GM21360 (cell line): ENCODE data around the gene PTN.

ENCODE experiments used
- ATAC-seq: cut with Tn5 transposase; IDR thresholded peaks from one replicate; pipeline ENCODE4 v1.9.1; 2021; ENCODE audit warnings: mild to moderate bottlenecking, moderate library complexity; ENCODE audit not compliant: unreplicated experiment

Gene PTN, protein sequence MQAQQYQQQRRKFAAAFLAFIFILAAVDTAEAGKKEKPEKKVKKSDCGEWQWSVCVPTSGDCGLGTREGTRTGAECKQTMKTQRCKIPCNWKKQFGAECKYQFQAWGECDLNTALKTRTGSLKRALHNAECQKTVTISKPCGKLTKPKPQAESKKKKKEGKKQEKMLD

DNA sequence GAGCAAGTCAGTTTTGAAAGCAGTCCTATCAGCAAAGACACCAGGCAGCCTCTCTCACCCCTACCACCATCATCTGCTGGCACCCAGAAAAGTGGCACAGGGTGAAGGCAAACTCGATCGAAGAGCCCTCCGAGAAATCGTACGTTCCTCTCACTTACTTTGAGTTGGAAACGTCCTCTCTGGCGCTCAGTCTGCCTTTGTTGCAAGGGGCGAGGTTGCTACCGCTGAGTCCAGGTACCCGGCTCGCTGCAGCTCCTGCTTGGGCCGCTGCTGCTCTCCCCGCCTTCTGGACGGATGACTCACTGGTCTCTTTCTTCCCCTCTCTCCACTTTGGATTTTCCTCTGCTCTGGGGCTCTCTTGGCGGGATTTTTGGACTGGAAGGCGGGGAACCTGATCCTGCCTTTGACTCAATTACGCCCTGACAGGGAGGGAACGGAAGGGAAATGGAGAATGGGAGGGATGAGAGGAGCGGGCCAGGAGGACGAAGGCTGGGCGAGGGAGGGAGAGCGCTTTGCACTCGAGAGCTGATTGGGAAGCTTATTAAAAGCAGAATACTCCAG lies at the start of gene PTN:
PTN (minus strand) TSS at position 453 of the 561 bp plus-strand sequence. CDS start 88,760 bp downstream, outside the sequence.
- no peak for ATAC-seq

DNA sequence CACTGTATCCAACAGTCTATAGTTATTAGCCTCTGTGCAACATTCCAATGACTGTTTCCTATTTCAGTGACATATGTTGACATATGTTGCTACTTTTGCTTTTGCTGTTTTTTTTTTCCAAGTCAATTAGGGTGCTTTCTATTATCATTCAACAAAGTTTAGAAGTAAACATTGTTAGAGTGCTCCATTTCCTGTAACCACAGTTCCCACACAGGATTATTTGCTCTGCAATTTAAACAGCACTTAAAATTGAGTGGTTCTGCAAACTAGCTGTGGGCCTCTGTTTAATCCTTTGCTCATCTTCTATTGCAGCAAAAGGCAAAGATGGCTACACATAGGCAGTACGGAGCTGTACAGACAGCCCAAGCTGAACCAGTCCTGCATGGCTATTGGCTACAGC lies 46.5 kb upstream of the PTN start:
- no peak for ATAC-seq

DNA sequence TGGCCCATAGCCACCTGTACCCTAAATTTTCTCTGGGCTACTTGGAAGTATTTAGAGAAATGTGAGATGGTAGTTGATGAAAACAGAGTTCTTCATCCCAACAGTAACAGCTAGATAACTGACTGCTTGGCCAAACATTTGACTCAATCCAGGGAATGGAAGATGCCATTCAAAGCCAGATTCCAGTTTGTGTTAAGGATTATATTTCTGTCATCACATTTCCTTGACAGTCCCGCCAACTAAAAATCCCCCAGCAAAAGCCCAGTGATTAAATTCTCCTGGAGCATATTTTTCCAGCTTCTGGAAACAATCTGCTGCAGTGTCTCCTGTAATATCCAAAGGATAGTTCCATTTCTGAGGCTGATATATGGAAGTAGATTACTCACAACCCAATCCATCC lies 45.4 kb upstream of the PTN start:
- ATAC-seq, result no peak

DNA sequence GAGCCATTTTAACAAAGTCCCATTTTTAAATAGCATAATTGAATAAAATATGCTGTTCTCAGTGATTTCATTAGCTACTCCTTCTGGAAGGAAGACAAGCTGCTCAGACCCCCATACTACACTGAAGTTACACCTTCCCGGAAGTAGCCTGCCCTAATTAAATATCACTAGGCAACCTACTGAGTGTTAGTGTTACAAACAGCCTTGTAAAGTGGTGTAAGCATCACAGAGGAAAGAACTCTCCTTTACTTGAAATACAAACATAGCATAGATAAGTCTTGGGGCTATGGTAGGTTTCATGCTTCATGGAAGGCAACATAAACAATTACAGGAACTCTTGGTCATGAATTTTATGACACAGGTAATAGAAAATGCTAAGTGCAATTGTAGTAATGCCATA lies 43.4 kb upstream of the PTN start:
- no peak for ATAC-seq

DNA sequence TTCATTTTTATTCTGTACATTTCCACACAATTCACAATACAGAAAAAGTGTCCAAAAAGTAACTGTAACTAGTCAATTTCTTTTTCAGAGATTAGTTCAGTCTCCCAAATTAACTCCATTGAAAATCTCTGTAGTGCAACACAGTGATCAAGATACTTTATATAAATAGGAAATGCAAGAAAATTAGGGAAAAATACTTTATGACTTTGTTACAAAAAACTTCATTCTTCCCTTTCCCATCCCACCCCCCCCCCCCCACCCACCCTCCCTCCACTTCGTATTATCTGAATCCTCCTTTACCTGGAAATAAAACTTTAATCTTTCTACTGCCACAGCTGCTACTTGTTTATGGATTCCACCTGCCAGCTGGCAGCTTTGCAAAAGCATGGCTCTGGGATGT lies 37.5 kb upstream of the PTN start:
- no peak for ATAC-seq

DNA sequence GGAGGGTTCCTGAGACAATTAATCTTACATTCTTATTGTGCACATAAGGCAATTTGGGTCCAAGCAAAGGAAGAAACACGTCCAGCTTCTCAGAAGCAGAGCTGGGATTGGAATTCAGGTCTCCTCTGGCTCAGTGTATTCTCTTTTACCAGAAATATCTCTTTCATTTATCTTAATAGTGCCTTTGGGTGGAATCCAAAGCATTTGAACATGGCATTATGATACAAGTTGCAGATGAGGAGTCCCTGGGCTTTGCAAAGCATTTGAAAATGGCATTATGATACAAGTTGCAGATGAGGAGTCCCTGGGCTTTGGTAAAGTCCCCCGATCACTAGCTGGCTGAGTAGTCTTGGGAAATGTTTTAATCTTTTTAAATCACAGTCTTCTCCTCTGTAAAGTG lies 30.0 kb upstream of the PTN start:
- ATAC-seq, result no peak

DNA sequence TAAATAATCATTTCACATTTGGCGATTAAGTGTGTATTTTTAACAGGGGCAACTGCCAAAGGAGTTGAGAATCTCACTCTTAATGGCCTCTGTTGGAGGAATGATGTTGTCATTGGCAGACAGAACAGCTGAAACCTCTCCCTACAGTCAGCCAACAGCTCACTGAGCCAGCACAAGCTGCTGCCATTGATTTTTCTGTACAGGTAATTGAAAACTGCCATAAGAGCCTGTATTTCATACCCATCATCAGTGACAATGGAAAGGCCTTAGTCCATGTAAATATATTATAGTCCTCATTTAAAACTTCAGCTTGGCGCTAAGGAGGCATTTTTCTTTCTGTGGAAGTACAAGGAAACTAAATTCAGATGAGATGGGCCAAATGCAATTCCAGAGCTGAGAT lies 28.1 kb upstream of the PTN start:
- ATAC-seq, result no peak

DNA sequence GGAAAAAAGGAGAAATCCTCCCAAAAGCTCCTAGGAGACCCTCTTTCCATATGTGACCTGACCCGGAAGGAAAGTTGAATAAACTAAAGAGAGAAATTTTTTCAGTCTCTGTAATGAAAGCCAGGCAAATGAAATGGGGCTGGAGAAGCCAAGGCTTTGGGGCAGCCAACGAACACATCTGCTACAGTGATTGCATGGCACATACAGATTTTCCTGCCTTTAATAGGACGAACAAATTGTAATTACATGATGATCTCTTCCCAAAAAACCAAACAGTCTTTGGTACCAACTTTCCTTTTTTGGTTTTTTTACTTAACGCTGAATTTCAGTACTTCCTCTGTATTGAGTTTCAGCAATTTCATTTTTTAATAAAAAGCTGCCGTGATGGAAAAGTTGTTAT lies 23.5 kb upstream of the PTN start:
- ATAC-seq, result no peak

DNA sequence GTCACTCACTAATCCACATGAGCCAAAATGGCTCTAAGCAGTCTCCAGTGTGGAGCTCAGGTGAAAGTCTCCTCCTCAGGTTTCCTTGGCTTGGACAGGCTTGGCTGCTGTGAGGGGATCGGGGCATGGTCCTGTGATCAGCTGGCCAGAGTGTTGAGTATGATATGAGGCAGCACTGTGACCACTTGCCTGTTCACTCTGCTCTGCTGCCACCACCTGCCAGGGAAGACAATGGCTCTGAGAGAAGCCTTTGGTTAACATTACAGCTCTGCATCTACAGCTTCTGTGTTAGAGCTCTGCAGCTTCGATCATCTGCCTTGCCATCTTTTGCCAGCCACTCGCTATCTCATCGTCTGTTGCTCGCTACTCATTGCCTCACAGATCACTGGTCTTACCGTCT lies 20.1 kb upstream of the PTN start:
- no peak for ATAC-seq

DNA sequence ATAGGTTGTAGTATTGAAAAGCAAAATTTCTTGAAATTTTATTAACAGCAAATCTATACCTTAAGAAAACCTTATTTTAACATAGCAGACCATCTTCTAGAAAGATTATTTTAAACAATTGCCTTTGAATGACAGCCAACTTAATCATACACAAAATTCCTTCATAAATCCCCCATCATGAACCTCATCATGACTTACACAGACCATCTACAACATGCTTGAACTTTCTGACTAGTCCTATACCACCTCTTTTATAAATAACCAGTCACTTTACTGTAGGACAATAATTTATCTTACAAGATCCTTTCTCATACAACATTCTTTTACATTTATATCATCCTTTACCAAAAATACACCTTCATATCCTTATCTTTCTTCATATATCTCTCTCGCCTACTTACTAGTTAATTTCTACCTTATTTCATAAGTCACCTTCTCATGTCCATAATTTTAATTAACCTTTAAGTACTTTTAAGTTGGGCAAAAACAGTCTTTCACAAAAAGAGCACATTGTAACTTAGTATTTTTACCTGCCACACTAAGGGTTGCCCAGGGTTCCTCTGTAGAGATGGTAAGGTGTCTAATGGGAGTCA lies 16.6 kb upstream of the PTN start:
- no peak for ATAC-seq

DNA sequence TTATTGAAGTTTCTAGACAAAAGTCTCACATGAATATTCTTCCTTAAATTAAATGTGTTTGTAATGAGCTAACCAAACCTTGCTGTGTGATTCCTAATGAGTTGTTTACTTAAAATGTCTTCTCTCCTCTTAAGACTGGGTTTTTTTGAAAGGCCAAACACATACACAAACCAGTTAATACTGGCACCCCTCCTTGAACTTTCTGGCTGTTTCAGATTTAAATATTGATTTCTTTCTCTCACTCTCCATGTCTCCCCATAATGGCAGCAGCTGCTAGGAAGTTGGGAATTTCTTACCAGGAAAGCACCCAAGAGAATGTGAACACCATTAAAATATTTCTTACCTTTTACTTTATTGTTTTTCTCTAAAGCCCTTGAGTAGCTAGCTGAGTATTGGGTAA lies 11.4 kb upstream of the PTN start:
- ATAC-seq, result no peak

DNA sequence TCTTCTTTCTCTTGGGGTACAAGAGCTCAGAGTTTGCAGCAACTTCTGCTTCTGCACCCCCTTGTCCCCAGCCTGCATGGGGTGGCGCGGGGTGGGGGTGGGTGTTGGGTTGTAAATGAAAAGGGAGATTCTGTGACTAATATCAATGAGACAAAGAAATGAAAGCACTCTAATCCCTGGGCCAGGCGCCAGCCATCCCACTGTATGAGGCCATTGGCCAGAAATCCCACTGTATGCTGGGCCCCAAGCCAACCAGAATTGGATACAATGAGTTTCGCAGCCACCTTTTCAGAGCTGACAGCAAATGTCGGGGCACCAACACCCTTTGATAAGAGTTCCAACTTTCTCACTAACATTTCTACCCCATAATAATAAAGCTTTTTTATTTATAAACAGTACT lies 10.9 kb upstream of the PTN start:
- ATAC-seq, result no peak

DNA sequence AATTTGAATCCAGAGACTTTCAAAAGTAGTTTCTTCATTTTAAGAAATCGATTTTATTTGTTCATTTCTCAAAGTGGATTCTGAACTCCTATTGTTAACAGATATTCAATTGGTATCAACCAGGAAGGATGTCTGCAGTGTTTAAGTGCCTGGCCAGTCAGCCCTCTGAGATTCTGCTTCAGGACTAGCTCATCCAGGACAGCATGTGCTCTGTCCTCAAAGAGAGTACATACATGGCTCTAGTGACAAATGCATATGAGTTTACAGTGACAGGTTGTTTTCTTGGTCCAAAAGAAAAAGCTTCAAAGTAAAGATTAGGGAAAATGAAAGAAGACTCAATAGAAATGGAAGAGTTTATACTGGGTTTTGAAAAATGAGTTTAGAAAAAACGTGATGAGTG lies 8.4 kb upstream of the PTN start:
- ATAC-seq, result no peak

DNA sequence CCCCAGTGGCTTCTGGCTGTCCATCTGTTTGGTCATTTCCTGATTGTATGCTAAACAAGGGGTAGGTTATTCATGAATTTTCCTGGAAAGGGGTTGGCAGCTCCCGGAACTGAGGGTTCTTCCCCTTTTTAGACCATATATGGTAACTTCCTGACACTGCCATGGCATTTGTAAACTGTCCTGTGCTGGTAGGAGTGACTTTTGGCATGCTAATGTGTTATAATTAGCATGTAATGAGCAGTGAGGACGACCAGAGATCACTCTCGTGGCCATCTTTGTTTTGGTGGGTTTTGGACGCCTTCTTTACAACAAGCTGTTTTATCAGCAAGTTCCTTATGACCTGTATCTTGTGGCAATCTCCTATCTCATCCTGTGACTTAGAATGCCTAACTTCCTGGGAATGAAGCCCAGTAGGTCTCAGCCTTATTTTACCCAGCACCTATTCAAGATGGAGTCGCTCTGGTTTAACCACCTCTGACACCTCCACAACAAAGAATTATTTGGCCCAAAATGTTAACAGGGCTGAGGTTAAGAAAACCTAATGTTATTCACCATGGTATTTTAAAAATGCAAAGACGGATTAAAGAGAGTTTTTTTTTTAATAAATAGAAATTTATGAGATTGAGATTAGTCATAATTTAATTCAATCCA lies 2.4 kb upstream of the PTN start:
- no peak for ATAC-seq

DNA sequence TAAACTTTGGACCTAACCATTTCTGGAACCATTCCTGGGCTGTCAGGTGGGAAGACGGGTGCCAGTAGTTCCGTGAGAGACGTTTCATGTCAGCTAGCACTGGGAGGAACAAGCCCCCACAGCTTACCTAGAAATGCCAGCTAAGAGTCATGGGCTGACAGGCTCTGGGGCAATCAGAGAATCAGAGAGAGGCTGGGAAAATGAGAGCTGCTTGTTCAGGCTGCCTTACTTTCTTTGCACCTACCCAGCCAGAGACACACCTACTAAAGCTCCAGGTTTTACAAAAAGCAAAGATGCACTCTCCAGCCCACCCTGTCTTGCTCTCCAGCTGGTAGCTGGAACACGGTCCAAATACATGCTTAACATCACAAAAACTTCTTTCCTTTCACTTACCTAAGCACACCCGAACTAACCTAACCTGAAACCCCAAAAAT lies 688 bp downstream of the PTN start:
- no peak for ATAC-seq

DNA sequence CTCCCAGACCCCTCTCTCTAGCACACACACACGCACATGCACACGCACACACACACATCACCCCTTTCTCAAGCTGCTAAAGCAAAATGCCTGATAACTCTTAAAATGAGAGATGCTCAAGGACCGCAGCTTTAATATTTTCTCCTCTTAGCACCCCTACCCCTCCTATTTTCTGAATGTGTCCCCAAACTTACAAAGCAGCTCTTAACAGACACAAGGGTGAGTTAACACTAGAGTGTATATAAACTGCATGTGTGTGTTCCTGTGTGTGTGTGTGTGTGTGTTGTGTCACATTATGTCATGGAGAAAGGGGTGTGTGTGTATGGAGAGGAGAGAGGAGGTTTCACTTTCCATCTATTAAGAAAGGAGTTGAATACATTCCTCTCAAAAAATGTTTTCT lies 1.3 kb downstream of the PTN start:
- no peak for ATAC-seq

DNA sequence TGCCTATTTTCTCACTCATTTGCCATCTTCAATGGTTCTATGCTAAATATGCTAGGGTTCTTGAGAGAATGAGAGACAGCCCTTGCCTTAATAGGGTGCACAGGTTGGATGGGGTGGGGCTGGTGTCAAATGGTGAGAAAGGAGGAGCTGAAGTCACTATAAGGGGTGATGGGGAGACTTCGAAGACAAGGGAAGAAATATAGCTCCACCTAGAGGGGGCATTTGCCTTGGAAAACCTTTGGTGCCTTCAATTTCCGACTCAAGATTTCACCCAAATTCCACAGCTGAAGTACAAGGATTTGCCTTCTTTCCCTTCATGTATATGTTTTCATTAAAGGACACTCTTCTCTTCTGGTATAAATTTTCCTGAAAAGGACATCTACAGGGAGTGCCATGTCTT lies 5.6 kb downstream of the PTN start:
- ATAC-seq, result no peak

DNA sequence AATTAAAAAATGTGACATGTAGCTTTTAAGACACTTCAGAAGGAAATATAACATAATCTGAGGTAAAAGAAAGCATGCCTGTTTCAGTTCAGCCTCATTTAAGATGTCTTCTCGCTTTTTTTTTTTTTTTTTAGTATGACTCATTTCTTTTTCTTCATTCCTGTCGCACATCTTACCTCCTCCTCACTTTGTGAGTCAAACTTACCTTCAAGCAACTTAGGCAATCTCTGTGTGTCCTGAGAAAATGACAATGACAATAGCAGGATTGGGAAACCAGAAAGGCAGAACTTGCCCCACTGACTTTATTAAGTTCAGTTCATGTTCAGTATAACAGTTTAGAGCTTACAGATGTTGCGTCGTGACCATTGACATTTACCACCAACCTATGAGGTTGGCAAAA lies 7.7 kb downstream of the PTN start:
- no peak for ATAC-seq

DNA sequence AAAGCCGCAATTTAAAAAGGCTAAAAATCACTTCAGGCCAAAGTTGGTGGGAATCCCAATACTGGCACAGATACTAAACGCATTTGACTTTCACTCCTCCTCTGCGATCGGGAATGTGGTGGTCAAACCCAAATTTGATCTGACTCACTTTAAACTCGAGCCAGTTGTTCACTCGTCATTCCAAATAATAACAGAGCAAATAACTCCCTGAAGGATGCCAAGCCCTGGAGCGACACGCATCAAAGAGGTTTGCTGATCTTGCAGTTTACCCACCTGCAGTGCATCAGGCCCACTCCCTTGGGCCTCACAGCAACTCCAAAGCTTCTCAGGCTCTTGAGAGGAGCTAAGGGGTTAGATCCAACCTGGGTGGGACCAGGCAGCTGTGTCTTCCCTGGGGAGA lies 12.2 kb downstream of the PTN start:
- ATAC-seq, result no peak

DNA sequence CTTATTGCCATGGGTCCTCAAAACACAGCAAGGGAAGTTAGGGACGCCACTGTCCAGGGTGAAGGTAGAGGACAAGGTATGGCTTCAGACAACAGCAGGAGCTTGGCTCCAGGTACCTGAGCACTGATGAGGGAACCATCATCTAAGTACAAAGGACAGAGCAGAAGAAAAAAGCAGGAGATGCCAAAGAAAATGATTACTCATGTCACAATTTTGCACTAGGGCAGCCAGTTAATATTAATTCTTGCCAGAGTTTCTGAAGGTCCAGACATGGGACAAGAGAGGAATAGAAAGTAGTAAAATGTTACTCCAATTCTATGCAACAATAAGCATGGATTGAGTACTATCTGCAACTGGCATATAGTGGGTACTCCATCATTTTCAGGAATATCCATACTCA lies 14.1 kb downstream of the PTN start:
- ATAC-seq, result no peak

DNA sequence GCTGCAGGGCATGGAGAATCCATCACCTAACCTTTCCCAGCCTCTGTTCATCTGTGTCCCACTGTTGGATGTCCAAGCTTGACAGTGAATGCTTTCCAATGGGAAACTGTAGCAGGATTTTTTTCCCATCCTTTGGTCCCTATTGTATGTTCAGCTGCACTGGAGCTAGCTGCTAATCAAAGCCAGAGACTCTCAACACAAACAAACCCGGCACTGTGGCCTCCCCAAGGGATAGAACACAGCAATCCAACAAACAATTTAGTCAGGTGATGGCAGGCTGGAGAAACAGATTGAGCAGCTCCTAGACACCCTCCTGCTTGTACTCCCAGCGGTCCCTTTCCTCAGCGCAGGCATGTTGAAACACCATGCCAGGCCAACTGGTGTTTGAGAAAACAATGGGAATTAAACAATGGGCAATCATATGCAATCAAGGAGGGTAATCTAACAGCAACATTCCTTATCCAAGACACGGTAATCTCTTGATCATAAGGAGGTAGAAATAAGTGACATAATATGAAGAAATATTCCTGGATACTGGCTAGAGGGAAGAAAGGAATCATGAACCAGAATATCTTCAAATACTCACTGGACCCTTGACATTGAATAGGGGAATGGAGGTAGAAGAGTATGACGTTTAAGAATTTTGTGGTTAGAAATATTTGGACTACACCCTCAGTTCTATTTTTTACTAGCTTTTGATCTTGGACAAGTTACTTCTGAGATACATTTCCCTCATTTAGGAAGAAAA lies 15.0 kb downstream of the PTN start:
- ATAC-seq, result no peak

DNA sequence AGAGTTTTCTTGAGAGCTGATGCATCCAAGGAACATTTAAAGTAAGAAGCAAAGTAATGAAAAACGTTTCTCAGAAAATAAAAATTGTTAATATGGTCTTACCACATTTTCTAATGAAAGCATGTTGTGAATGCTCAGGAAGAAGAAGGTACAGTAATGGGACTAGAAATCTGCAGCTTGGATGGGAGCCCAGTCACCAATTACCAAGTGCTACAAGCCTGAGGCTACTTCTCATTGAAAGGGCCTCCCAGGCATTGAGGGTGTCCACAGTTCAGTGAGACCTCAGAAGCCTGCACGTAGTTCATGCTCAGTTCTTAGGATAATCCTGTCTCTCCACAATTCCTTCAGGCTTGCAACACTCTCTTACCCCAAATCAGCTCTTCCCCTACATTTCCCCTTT lies 17.6 kb downstream of the PTN start:
- ATAC-seq, result no peak
